Stimulated activated CD4-positive, alpha-beta T cell treated with anti-CD3 and anti-CD28 coated beads, TNF-alpha, amount 100 ng/mL, for 48 hours (primary cell): ENCODE measurements around the gene FHIT.

Source experiments
- DNase-seq, 3 donors: peaks; one replicate each; pipeline ENCODE4 v3.0.0-alpha.2; 2020; ENCODE audit warnings: low read depth in 3 of 3

The FHIT gene

DNA sequence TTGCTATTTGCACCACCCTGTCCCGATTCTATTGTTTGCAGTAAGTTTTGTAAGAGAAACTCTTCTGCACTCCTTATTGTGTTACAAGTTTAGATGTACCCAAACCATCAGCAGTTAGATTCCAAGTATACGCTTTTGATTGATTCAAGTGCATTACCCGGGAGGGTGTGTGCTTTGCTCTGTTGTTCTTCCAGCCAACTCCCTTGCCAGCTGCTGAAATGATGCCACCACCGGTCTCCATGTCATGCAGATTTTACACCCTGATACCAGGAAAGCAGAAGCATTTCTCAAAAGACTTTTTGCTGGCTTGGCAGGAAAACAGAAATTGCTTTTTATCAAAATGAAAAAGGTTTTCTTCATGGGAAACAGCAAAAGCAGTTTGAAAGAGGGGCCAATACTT lies 1194.8 kb downstream of the FHIT start:
- no peak for DNase-seq

DNA sequence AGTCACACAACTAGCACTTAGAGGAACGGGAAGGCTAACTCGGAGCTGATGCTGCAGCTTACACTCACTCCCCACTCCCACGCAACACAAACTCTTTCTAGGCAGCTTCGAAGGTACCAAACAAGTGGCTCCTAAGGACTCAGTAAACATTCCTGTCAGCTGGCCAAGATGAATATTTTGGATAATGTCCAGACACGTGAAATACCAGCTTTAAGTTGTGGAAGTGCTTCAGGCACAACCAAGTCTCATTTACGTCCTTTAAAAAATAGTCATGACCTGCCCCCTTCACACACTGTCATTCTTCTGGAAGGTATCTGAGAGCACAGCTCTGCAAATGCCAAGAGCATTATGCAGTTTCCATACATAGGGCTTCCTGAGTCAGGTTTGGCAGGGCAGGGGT lies 1195.5 kb downstream of the FHIT start:
- no peak for DNase-seq

DNA sequence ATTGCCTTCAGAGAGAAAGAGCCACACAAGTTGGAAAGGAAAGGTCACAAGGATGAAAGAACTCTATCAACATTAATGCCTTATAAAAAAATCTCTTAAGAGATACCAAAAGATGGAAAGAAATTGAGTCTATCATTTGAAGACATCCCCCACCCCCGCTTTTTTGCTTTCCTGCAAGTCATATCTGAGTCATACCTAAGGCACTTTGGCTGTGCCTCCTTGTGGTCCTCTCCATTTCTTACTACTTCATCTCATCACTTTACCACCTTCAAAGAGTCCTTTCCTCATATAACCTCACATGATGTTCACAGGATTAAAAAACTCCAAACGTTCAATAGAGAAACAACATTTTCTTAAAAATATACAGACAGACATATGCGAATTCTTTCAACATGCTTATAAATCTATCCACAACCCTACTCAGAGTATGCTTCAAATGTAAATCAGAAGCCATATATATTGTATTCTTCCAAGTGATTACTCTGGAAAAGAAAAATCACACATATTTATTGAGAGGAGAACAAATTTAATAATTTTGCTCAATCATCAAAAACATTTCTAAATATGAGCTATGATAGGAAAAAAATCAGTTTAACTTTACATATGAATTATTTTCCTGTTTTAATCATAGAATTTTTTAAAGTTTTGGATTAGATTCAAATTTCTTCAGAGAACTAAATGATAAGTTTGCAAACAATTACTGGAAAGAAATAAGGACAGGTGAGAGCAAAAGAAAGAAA lies 1197.6 kb downstream of the FHIT start:
- DNase-seq: peak; percentile 42 to 48 (median 46)

DNA sequence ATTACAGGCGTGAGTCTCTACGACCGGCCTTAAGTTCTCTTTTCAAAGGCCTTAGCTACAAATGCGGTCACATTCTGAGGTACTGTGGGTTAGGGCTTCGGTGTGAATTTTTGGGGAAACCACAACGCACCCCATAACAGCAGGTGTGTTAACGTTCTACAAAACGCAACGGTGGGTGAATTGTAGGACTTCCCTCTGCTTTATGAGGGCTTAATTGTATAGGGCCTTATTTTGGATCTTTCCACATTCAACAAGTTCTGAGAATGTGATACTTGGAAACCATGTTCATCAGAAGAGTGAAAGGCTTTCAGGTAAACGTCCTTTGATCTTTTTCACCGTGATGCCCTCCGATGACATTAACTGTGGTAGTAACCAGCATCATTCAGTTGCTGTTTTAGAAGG lies 1202.8 kb downstream of the FHIT start:
- DNase-seq: peak in 1 of 3 donors; percentile 16

DNA sequence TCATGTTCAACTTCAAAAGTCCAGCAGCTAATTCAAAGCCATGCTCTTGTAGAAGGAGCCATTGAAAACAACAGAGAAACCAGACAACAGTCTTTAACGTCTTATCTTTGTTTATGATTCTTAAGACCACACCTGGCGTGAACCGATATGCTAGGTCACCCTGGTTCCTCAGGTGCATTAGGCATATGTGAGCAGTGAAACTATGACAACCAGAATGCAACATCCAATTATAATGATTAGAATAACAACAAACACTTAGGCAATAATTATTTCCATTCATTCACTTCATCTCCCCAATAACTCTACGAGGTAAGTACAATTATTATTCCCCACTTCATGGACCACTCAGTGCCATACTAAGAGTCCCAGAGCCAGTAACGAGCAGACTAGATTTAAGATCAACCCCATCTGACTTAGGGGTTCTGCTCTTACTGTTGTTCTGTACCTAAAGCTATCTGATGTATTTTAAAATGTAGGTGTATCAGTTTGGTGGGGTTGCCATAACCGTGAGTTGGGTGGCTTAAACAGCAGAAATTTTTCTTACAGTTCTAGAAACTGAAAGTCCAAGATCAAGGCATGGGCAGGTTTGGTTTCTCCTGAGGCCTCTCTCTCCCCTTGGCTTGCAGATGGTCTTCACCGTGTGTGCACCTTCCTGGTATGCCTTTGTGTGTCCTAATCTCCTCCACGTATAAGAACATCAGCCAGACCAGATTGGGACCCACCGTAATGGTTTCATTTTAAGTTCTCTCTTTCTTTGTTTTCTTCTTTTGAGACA lies 1203.6 kb downstream of the FHIT start:
- DNase-seq: no peak

DNA sequence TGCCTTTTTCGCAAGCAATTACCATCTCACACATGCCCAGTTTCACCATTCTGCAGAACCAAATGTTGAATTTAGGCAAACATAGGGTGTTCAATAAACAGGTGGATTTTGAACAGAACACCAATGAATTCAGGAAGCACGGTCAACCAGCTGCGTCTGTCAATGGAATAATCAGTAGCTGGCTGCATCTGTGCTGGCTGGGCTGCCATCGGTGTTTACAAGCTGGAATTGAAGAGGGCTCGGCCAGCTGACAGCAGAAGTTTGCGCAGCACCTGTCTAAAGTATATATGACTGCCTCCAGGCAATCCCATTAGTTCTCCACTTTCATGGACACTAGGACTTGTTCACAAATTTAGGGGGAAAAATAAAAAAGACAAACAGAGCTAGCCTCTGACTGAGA lies 1205.0 kb downstream of the FHIT start:
- DNase-seq: no peak

DNA sequence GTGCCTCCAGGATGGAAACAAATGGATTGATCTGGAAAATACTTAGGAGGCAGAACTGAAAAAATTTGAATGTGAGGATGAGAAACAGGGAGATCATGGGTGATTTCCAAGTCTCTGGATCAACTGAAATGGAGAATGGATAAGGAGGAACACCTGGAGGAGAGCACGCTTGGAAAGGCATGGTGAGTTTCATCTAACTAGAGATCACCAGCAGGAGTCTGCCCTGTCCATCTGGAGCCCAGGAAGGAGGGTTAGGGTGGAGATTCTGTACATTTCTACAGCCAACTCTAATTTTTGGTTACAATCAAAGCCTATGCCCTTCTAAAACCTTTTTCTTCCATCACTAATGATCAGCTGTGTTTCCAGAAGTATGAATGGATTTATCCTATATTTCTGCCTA lies 1205.6 kb downstream of the FHIT start:
- DNase-seq: no peak

DNA sequence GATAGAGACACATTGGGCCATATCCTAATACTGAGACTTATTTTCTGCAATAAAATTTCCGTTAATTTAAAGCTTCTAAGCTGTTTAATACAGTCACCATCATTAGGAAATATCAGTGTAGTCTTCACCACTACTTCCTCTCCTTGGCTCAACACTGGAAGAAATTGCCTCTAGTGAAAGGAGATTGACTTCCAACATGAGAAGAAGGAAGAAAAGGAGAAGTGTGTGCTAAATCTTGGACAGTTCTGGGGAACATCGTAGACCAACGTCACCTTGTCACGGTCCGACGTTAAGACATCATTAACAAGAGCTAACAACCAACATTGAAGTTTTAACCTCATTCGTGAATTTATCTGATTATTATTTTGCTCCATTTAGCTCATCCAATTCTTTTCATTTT lies 1214.4 kb downstream of the FHIT start:
- no peak for DNase-seq

DNA sequence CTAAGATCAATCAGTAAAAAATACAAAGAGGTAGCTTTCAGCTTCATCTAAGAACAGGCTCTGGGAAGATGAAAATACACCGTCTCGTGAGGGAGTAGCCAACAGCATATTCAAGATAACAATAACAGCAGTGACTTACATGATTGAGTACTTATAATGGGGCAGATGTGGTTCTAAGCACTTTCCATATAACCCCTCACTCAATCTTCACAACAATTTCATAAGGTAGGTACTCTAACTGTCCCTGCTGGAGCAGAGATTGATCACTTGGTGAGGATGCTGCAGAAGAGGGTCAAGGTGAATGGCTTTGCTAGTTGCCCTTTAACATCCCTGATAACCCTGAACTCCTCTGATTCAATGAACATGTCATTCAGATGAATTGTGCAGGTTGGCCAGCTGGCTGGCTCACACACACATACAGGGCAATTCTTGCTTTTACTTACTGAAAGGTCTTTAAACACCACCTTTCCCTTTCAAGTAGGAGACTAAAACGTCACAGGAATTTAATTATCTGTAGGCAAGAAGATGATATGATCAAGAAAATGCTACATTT lies 1217.3 kb downstream of the FHIT start:
- no peak for DNase-seq

DNA sequence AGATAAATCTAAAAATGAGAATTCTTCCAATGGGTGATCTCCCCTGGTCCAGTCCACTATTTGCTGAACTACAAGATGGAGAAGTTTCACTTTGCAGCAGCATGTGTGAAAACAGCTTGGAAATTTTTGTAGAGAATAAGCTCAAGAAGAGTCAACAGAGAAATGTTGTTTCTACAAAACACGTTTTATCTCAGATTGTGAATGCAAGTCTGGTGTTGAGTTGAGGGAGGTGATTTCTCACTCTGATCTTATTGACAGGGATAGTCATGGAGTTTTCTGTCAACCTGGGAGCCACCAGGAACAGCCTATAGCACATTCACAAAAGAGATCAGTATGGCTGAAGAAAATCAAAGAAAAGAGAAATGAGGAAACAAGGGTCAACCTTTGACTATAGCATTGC lies 1220.3 kb downstream of the FHIT start:
- DNase-seq: no peak

DNA sequence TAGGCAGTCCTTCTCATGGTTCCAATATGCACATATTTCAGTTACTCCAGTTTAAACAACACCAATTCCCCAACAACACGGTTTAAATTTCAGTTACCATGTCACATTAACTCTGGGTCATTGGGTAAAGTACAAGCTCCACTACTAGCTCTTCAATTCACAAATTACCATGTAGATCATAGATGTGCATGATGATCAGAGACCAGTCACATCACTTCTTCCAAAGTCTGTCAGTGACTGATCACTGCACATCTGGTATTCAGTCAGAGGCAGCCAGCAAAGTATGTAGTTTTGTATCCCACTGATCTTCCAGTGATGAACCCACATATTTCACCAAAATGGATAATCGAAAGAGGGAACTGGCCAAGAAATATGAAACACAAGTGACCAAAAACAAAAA lies 1223.0 kb downstream of the FHIT start:
- no peak for DNase-seq

DNA sequence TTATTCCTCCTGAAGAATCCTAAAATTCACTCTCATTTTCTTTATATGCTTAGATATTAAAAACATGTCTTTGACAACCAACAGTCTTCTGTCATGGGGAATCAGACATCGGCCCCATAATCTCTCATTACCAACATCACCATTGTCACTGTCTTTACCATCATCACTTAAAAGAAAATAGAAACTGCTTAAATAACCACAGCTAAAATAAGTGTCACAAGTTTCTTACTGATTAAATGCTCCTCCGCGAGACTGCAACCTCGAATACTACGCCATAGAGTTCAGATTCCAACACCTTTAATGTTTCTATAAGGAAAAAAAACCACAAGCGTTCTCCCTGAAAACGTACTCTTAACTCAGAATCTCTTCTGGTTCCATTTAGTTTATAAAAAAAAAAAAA lies 1223.9 kb downstream of the FHIT start:
- DNase-seq: no peak

DNA sequence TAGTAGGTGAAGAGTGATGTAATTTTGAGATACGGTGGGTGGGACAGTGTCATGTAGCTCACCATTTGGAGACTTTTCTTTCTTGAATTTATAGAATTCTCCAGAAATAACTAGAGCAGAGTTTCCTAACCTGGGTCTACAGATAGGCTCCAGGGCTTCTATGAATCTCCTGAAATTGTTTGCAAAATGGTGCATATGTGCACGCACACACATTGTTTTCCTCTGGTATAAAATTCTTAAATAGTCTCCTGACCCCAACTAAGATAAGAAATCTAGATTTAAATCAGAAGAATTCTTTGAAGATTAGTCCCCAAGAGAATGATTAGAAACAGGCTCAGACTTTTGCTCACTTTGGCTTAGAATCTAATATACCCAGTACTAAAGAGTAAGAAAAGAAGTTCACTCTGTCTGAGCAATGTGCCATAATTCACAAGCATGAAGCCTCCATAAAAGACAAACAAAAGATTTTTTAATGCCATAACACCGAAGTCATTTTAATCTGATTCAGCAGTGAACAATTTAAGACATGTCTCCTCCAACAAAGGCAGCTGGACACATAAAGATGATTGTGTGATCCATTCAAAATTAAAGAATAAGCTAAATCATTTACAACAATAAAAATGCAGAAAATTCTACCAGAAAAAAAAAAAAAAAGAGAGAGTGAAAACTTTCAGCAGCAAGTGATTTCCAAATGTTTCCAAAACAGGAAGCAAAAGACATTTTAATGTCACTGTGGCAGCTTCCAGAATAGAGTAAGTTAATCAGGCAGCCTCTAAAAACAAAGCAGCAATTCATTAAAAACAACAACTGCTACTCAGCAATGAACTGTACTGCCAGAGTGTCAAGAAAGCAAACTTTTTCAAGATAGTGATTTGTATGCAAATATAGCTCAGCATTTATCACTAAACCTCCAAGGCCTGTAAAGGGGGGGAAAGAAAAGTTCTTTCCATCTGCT lies 1225.9 kb downstream of the FHIT start:
- DNase-seq: no peak

DNA sequence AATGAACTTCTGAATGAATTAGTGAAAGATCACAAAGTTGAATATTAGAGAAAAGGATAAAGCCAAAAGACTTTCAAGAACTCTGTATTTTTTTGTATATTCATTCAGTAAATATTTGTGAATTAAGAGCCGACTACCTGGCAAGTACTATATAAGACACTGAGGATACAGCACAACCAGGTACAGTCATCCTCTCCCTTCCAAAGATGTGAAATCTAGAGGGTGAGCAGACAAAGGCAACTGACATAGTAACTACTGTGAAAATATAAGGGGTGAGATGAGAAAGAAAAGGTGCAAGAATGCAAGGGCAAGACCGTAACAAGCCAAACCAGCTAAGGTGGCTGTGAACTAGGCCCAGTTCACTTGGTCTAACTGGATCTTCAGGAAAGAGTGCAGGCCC lies 1226.9 kb downstream of the FHIT start:
- no peak for DNase-seq

DNA sequence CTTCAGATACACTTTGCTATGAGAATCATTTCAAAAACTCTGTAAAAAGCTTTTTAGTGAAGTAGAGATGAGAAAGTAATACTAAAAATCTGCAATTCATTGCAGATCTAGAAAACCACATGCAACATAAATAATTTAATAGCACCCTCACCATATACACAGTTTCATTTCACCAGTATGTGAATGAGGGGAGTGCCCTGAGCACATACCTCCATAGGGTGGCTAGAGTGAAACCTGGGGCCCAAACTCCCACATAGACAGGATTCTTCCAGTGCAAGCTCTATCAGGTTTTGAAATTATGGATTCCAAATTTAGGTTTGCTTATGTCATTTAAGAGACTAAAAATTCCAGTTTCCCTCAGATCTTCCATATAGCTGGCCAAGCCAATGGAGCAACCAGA lies 1228.1 kb downstream of the FHIT start:
- no peak for DNase-seq

DNA sequence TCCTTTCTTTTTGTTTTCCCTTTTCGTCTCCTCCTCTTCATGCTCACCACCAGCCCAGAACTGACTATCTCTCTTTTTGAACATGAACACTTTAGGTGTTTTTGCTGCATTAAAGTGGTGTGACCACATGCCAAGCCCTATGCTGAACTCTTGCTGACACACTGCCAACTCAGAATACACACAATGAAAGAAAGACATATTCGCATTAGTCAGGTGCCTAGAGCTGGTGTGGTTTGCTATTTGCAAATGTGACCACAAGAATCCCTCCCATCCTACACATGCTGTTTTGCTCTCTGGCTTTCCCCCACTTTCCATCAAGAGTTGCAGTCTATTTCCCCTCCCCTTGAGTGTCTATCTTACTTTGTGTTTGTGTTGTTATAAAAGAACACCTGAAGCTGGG lies 1233.6 kb downstream of the FHIT start:
- peak; percentile 31 to 65 (median 32) for DNase-seq

DNA sequence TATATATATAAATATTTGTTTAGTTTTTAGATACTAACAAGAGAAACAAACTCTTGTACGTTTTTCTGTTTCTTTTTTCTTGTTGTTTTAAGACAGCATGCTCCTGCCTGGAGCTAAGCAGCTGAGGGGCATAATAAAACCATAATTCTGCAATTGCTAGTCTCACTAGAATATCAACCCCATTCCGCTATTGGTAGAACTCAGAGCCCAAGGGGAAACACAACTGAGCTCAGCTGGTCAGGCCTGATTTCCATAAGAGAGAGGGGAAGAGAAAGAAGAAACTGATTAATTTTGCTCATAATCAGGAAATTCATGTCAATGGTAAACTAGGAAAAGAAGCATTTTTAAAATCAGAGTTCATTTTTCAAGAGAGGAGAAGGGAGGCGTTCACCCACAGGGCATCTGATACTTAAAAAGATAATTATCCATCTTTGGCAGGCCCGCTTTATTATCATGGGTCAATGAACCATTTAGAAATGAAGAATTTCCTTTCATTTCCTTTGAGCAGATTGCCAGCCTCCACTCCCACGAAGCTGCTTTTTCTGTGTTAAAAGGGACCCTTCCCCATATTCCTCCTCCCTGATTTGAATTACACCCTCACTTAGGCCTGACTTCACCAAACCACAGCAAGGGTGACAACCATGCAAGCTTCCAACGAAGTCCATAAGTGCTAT lies 1236.1 kb downstream of the FHIT start:
- no peak for DNase-seq

DNA sequence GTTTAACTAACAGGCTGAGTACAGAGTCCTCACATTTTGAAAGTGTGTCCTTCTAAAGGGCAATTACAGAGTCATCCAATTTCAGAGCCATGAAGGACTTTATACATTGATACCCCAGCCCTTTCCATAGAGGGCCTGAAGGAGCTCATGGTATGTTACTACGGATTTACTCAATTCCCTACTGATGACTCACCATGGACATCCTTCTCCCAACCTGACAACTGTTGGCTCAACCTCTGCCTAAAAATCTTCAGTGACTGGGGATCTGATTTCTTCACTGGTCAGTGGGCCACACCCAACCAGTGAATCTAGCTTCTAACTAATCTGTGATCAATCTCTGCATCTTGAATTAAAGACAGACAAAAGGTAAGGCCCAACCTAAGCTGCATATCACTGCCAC lies 1238.0 kb downstream of the FHIT start:
- no peak for DNase-seq

DNA sequence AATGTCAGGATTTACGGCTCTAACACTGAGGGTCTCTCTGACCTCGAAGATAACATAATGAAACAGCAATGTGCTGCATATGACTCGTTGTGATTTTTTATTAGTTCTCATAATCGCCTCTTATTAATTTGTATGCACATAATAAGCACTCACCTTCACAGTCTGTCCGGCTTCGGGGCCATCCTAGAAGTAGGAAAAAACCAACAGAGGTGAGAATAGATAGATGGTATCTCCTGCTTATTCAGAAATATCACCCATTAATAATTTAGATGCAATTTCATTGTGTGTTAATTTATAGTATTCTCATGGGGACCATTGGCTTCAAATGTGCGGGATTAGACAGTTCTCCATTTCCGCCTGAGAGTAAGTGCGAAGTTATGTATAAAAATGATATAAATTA lies 1240.0 kb downstream of the FHIT start:
- DNase-seq: no peak

DNA sequence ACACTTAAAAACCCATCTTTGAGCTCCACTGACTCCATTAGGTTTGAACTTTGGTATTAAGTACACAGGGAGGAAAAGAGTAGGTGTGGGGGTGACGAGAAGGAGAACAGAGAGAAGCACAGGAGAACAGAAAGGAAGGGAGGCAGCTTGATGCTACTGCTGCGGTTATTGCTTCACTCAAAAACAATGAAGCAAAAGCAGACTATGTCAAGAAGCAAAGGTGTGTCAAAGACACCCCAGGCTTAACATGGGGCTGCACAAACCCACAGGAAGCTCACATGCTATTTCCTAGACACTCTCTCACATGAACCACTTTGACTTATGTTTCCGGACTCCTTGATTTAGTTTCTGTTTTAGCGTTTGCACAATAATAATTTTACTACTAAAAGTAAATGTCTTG lies 1240.5 kb downstream of the FHIT start:
- peak in 1 of 3 donors; percentile 48 for DNase-seq

DNA sequence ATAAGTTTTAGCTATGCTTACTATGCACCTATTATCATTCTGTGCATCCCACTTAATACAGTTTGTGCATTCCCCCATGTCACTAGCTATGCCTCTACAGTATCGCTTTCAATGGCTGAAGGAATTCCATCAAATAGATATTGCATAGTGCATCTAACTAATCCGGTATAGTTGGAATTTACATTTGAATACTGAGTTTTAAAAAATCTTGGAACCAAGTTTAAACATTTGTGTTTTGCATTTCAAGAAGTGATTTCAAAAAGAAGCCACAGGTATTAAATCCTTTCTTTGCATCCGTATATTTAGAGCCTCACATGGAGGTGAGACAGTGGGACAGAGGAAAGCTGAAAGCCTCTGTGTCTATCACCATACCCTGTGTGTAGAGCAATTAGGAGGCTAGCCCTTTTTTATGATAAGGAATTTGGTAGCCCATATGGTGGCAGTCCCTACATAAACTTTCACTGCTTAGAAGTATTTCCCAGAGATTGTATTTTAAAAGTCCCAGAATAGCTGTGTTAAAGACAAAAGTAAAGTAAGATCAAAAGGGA lies 1241.2 kb downstream of the FHIT start:
- no peak for DNase-seq
